Neural progenitor cell (in vitro differentiated cells): ENCODE measurements around the gene PKN1. TPM values are rescaled to one million over a fixed set of nuclear protein-coding genes. Genes with fewer than 3 reads are reported as not detected.
A peak's percentile ranks its signal among the peaks of the same experiment; 100 is the strongest.

Experiments used
- DNase-seq: peaks from one replicate; pipeline ENCODE4 v3.0.0-alpha.2; 2016; ENCODE audit warnings: low spot score
- H2AFZ ChIP-seq: fragments of 200-600 bp; sonication (generic); replicated peaks from 2 replicates; pipeline ENCODE4 v1.6.1; 2016; ENCODE audit warnings: antibody characterized with exemption
- H3F3A ChIP-seq: fragments of 200-600 bp; sonication (generic); 2 replicates; pipeline ENCODE4 v1.6.1; 2016; ENCODE audit warnings: antibody characterized with exemption, low read depth
- H3K27ac ChIP-seq: fragments of 200-600 bp; sonication (generic); 2 replicates; pipeline ENCODE4 v1.5.1; 2016; ENCODE audit warnings: mild to moderate bottlenecking
- H3K27me3 ChIP-seq: fragments of 200-600 bp; sonication (generic); 2 replicates; pipeline ENCODE4 v1.6.1; 2016; ENCODE audit warnings: mild to moderate bottlenecking, moderate library complexity
- H3K36me3 ChIP-seq: fragments of 200-600 bp; sonication (generic); 2 replicates; pipeline ENCODE4 v1.5.1; 2016
- H3K4me1 ChIP-seq: fragments of 200-600 bp; sonication (generic); 2 replicates; pipeline ENCODE4 v1.6.1; 2016; ENCODE audit warnings: mixed run types
- H3K4me2 ChIP-seq: fragments of 200-600 bp; sonication (generic); 2 replicates; pipeline ENCODE4 v1.6.1; 2016
- H3K4me3 ChIP-seq: fragments of 200-600 bp; sonication (generic); 2 replicates; pipeline ENCODE4 v1.5.1; 2016
- H3K79me2 ChIP-seq: fragments of 200-600 bp; sonication (generic); 2 replicates; pipeline ENCODE4 v1.6.1; 2016; ENCODE audit warnings: low read depth
- H3K9ac ChIP-seq: fragments of 200-600 bp; sonication (generic); 2 replicates; pipeline ENCODE4 v1.6.1; 2016
- H3K9me3 ChIP-seq: fragments of 200-600 bp; sonication (generic); 2 replicates; pipeline ENCODE4 v1.5.1; 2016; ENCODE audit warnings: low read depth
- H4K20me1 ChIP-seq: fragments of 200-600 bp; sonication (generic); 2 replicates; pipeline ENCODE4 v1.6.1; 2016; ENCODE audit warnings: low read depth
- H3K27ac Mint-ChIP-seq: 3 replicates; pipeline ENCODE4 v1.8.0; 2021; ENCODE audit warnings: mixed read lengths
- H3K27me3 Mint-ChIP-seq: 2 replicates; pipeline ENCODE4 v1.8.0; 2022; ENCODE audit warnings: low read depth, mild to moderate bottlenecking, inconsistent platforms, moderate library complexity, mixed read lengths; ENCODE audit not compliant: insufficient read depth
- H3K36me3 Mint-ChIP-seq: 3 replicates; pipeline ENCODE4 v1.8.0; 2021; ENCODE audit warnings: mixed read lengths
- H3K4me1 Mint-ChIP-seq: 3 replicates; pipeline ENCODE4 v1.8.0; 2021; ENCODE audit warnings: mixed read lengths
- H3K4me3 Mint-ChIP-seq: 3 replicates; pipeline ENCODE4 v1.8.0; 2021; ENCODE audit warnings: mild to moderate bottlenecking, moderate library complexity, mixed read lengths
- H3K9me3 Mint-ChIP-seq: 3 replicates; pipeline ENCODE4 v1.8.0; 2020; ENCODE audit warnings: mixed read lengths
- CTCF ChIP-seq: fragments of 200-600 bp; sonication (generic); IDR thresholded peaks from 2 replicates; pipeline ENCODE4 v1.5.1; 2017; ENCODE audit warnings: antibody characterized with exemption, mild to moderate bottlenecking
- EZH2 ChIP-seq: fragments of 200-600 bp; sonication (generic); IDR thresholded peaks from 2 replicates; pipeline ENCODE4 v1.6.1; 2017; ENCODE audit warnings: antibody characterized with exemption, mild to moderate bottlenecking, moderate library complexity
- EZH2phosphoT487 ChIP-seq: fragments of 200-600 bp; sonication (generic); IDR thresholded peaks from 2 replicates; pipeline ENCODE4 v1.6.1; 2017; ENCODE audit warnings: antibody characterized with exemption
- total RNA-seq: library from RNA; depleted of rRNA; stranded (reverse); fragments of >200 nt; gene quantifications from 2 replicates; pipeline ENCODE4 v1.2.3, GENCODE V29; 2015; ENCODE audit warnings: low replicate concordance

Gene PKN1
- total RNA-seq, 1 donor from 2014 or later, result 29.0 TPM

DNA sequence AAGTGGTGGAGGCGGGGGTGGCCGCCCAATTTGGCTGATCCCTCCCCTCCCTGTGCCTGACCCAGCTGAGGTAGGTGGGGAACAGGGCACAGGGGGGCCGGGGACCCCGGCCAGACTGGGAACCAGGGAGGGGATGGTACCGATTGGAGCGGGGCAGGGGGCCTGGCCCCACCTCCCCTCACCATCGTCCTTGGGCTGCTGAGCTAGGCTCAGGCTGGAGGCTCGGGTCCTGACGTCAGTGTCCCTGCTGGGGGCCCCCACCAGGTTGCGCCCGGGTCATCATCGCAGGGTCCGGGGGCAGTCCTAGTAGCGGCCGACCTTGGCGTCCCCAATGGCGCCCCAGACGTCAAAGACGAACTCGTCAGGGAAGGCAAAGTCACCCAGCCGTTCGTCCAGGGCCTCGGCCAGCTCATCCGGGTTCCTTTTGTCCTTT, 45.0 kb downstream of the PKN1 start:
- H3K79me2 ChIP-seq, result no peaks in the 10 kb centered on the region
- peaks cover 6% of the 10 kb centered on the region for H3K36me3 Mint-ChIP-seq
- no peak overlapping the region for H3K4me3 ChIP-seq
- H3K4me1 Mint-ChIP-seq, result peaks cover 15% of the 10 kb centered on the region
- H3K36me3 ChIP-seq, result no peaks in the 10 kb centered on the region
- H3K27ac ChIP-seq, result no peak overlapping the region
- no peak for DNase-seq
- no peak overlapping the region for H3K9ac ChIP-seq
- TF ChIP-seq EZH2phosphoT487 (no peak), EZH2 (no peak), CTCF (no peak)
- H3F3A ChIP-seq, result peaks cover 9% of the 10 kb centered on the region
- H3K9me3 Mint-ChIP-seq, result no peaks in the 10 kb centered on the region
- no peak overlapping the region for H2AFZ ChIP-seq
- H3K27me3 Mint-ChIP-seq, result peaks cover 11% of the 10 kb centered on the region
- no peak overlapping the region for H3K27ac Mint-ChIP-seq
- no peaks in the 10 kb centered on the region for H3K9me3 ChIP-seq
- H3K4me2 ChIP-seq, result no peak overlapping the region
- no peaks in the 10 kb centered on the region for H3K27me3 ChIP-seq
- no peak overlapping the region for H3K4me3 Mint-ChIP-seq
- peaks cover 17% of the 10 kb centered on the region for H3K4me1 ChIP-seq
- peaks cover 24% of the 10 kb centered on the region for H4K20me1 ChIP-seq

GRCh38 chr19:14479309-14479974, 46.3 kb downstream of the PKN1 start:
- Mint-ChIP-seq H3K4me3 (no peak overlapping the region), H3K4me1 (peaks cover 14% of the 10 kb centered on the region), H3K27ac (no peak overlapping the region), H3K9me3 (no peaks in the 10 kb centered on the region), H3K27me3 (peaks cover 9% of the 10 kb centered on the region), H3K36me3 (peaks cover 8% of the 10 kb centered on the region)
- Histone ChIP-seq H4K20me1 (peaks cover 24% of the 10 kb centered on the region), H3K36me3 (no peaks in the 10 kb centered on the region), H2AFZ (no peak overlapping the region), H3K4me1 (peaks cover 17% of the 10 kb centered on the region), H3K9me3 (no peaks in the 10 kb centered on the region), H3K9ac (no peak overlapping the region), H3K27me3 (no peaks in the 10 kb centered on the region), H3F3A (peaks cover 9% of the 10 kb centered on the region), H3K27ac (no peak overlapping the region), H3K4me2 (no peak overlapping the region), H3K79me2 (no peaks in the 10 kb centered on the region), H3K4me3 (no peak overlapping the region)
- TF ChIP-seq EZH2, result no peak
- no peak for TF ChIP-seq EZH2phosphoT487
- TF ChIP-seq CTCF, result no peak
- no peak for DNase-seq

GRCh38 chr19:14479975-14480699, 47.0 kb downstream of the PKN1 start:
- H3K27ac ChIP-seq, result no peak overlapping the region
- DNase-seq, result peak; percentile 82
- H3K4me2 ChIP-seq, result no peak overlapping the region
- H3K79me2 ChIP-seq, result no peaks in the 10 kb centered on the region
- H2AFZ ChIP-seq, result no peak overlapping the region
- peaks cover 12% of the 10 kb centered on the region for H3K4me1 ChIP-seq
- H4K20me1 ChIP-seq, result peaks cover 24% of the 10 kb centered on the region
- Mint-ChIP-seq H3K27ac (no peak overlapping the region), H3K36me3 (peaks cover 8% of the 10 kb centered on the region), H3K4me3 (no peak overlapping the region), H3K27me3 (peaks cover 7% of the 10 kb centered on the region), H3K9me3 (no peaks in the 10 kb centered on the region), H3K4me1 (peaks cover 11% of the 10 kb centered on the region)
- H3K27me3 ChIP-seq, result no peaks in the 10 kb centered on the region
- TF ChIP-seq CTCF, result peak; percentile 98
- no peak for TF ChIP-seq EZH2phosphoT487
- TF ChIP-seq EZH2, result no peak
- H3K36me3 ChIP-seq, result no peaks in the 10 kb centered on the region
- H3K4me3 ChIP-seq, result no peak overlapping the region
- no peaks in the 10 kb centered on the region for H3K9me3 ChIP-seq
- no peak overlapping the region for H3K9ac ChIP-seq
- peaks cover 9% of the 10 kb centered on the region for H3F3A ChIP-seq
